Endothelial cell of umbilical vein (primary cell): ENCODE data around the gene RIMBP2. TPM values are rescaled to one million over a fixed set of nuclear protein-coding genes. Genes with fewer than 3 reads are reported as not detected.

Experiments
- BruUV-seq: library from RNA; stranded (reverse); fragments of 400-500 nt; replicated peaks from 2 replicates; lab custom pipeline; 2021; lab: Mats Ljungman, UMichigan
- CTCF ChIA-PET: fragments of 300-600, 350-600 bp; sonication (Branson Sonifier 250); formaldehyde crosslinking; loops from one replicate; lab custom pipeline; 2021; ENCODE audit warnings: antibody characterized with exemption, inconsistent platforms; lab: Charles Lee
- POLR2A ChIA-PET: fragments of 300-600, 350-600 bp; sonication (Branson Sonifier 250); formaldehyde crosslinking; loops from one replicate; lab custom pipeline; 2021; ENCODE audit warnings: antibody characterized with exemption, inconsistent platforms; lab: Charles Lee
- DNase-seq: peaks from one replicate; pipeline ENCODE4 v3.0.0-alpha.2; 2011; ENCODE audit warnings: low read depth, low spot score
- FAIRE-seq: peaks from 2 replicates; lab custom pipeline; 2011; peaks lifted over from hg19 to GRCh38; lab: Jason Lieb, UNC
- H2AFZ ChIP-seq: 2 replicates; pipeline ENCODE4 v1.6.0; 2012; ENCODE audit warnings: low read depth, low read length, control low read depth, inconsistent platforms
- H3K27ac ChIP-seq: 2 replicates; pipeline ENCODE4 v1.5.1; 2011; ENCODE audit warnings: low read depth, mild to moderate bottlenecking, control low read depth, low read length, moderate library complexity; ENCODE audit not compliant: insufficient read depth
- H3K27me3 ChIP-seq, 2 experiments: 2 replicates each; pipeline versions ENCODE4 v1.6.0 to v1.6.1; 2011; ENCODE audit warnings: low read length in 2 of 2, mixed read lengths in 1 of 2; ENCODE audit not compliant: control insufficient read depth in 2 of 2, insufficient read depth in 2 of 2
- H3K36me3 ChIP-seq, 2 experiments: 2 replicates in 1 of 2; 3 replicates in 1 of 2; pipeline ENCODE4 v1.5.1; 2011; ENCODE audit warnings: low read length in 2 of 2, mild to moderate bottlenecking in 1 of 2, moderate library complexity in 1 of 2; ENCODE audit not compliant: control insufficient read depth in 2 of 2, insufficient read depth in 2 of 2; ENCODE audit errors: extremely low read depth in 1 of 2
- H3K4me1 ChIP-seq: 3 replicates; pipeline ENCODE4 v1.5.1; 2011; ENCODE audit warnings: mild to moderate bottlenecking, low read length; ENCODE audit not compliant: control insufficient read depth, insufficient read depth; ENCODE audit errors: extremely low read depth
- H3K4me2 ChIP-seq: 2 replicates; pipeline ENCODE4 v1.6.1; 2011; ENCODE audit warnings: low read length, control low read depth, mixed read lengths; ENCODE audit not compliant: insufficient read depth
- H3K4me3 ChIP-seq, 3 experiments: fragments of 200-600 bp in 1 of 3; sonication (generic), shearing (Covaris generic) in 1 of 3; replicated peaks in 1 of 3; 2 replicates each; pipeline ENCODE4 v1.5.1; 2011 to 2016; ENCODE audit warnings: control low read depth in 3 of 3, low read length in 3 of 3, mild to moderate bottlenecking in 2 of 3, inconsistent platforms in 1 of 3, low read depth in 1 of 3, moderate library complexity in 1 of 3; ENCODE audit not compliant: insufficient read depth in 1 of 3
- H3K79me2 ChIP-seq: 2 replicates; pipeline ENCODE4 v1.6.0; 2012; ENCODE audit warnings: low read length, inconsistent platforms; ENCODE audit not compliant: control insufficient read depth, insufficient read depth
- H3K9ac ChIP-seq: replicated peaks from 2 replicates; pipeline ENCODE3; 2011; ENCODE audit warnings: low read length, control low read depth; ENCODE audit not compliant: insufficient read depth; ENCODE audit errors: extremely low read depth
- H3K9me1 ChIP-seq: replicated peaks from 3 replicates; pipeline ENCODE4 v1.6.0; 2011; ENCODE audit warnings: mild to moderate bottlenecking, low read length; ENCODE audit not compliant: control insufficient read depth, insufficient read depth; ENCODE audit errors: extremely low read depth
- H3K9me3 ChIP-seq: replicated peaks from 2 replicates; pipeline ENCODE4 v1.5.1; 2012; ENCODE audit warnings: low read length, inconsistent platforms; ENCODE audit not compliant: control insufficient read depth, insufficient read depth
- H4K20me1 ChIP-seq: replicated peaks from 2 replicates; pipeline ENCODE3; 2011; ENCODE audit warnings: mild to moderate bottlenecking, low read length; ENCODE audit not compliant: control insufficient read depth, insufficient read depth; ENCODE audit errors: extremely low read depth
- CTCF ChIP-seq, 2 donors: IDR thresholded peaks; 1 replicate in 1 of 2; 2 replicates in 1 of 2; pipeline ENCODE4 v1.5.1; 2011; ENCODE audit warnings: low read length in 2 of 2, mild to moderate bottlenecking in 2 of 2, moderate library complexity in 2 of 2, control low read depth in 1 of 2, inconsistent platforms in 1 of 2, low read depth in 1 of 2; ENCODE audit not compliant: insufficient read depth in 1 of 2; ENCODE audit errors: extremely low read depth in 1 of 2
- EZH2 ChIP-seq: IDR thresholded peaks from 2 replicates; pipeline ENCODE4 v1.6.1; 2012; ENCODE audit warnings: borderline replicate concordance, low read depth, mild to moderate bottlenecking, moderate library complexity, low read length, inconsistent platforms; ENCODE audit not compliant: severe bottlenecking
- FOS ChIP-seq: IDR thresholded peaks from 2 replicates; pipeline ENCODE4 v1.6.1; 2011; ENCODE audit warnings: mild to moderate bottlenecking, low read length, moderate library complexity, borderline replicate concordance; ENCODE audit not compliant: insufficient read depth
- GATA2 ChIP-seq: IDR thresholded peaks from 2 replicates; pipeline ENCODE4 v1.7.0; 2011; ENCODE audit warnings: low read depth, mild to moderate bottlenecking, moderate library complexity, mixed read lengths, low read length; ENCODE audit not compliant: insufficient read length, insufficient read depth
- JUN ChIP-seq: IDR thresholded peaks from 2 replicates; pipeline ENCODE4 v1.6.1; 2011; ENCODE audit warnings: borderline replicate concordance, low read depth; ENCODE audit not compliant: insufficient read length, insufficient read depth
- MAX ChIP-seq: IDR thresholded peaks from 2 replicates; pipeline ENCODE4 v1.6.1; 2011; ENCODE audit not compliant: insufficient read depth, insufficient read length
- MYC ChIP-seq: IDR thresholded peaks from one replicate; pipeline ENCODE4 v1.6.1; 2011; ENCODE audit warnings: mild to moderate bottlenecking, low read depth, low read length
- POLR2A ChIP-seq: IDR thresholded peaks from 2 replicates; pipeline ENCODE4 v1.6.1; 2012; ENCODE audit warnings: low read depth, mild to moderate bottlenecking, control low read depth, low read length
- POLR2AphosphoS5 ChIP-seq: IDR thresholded peaks from 2 replicates; pipeline ENCODE4 v1.6.1; 2012; ENCODE audit warnings: low read depth, mild to moderate bottlenecking, control low read depth, low read length, moderate library complexity; ENCODE audit not compliant: insufficient read depth
- dilution Hi-C: fragments of 300-500 bp; cut with MboI; formaldehyde crosslinking; loops from one replicate; pipeline ENCODE4 v1.15.0; 2019; ENCODE audit warnings: low sequenced_read_pairs; ENCODE audit not compliant: extremely low pct_ligation_motif_present
- intact Hi-C: fragments of 100-400 bp; cut with micrococcal nuclease; formaldehyde crosslinking; loops from one replicate; pipeline ENCODE4 v1.10.0; 2022
- polyA plus RNA-seq, 4 experiments: library from polyadenylated mRNA; depleted of rRNA in 3 of 4; stranded (reverse) in 3 of 4; unstranded in 1 of 4; fragments of >200 nt; gene quantifications; 2 replicates each; pipeline versions ENCODE4 v1.2.1 to v1.2.3, GENCODE V29; 2011 to 2012; ENCODE audit warnings: missing spikeins in 1 of 4
- total RNA-seq: library from RNA; stranded (reverse); gene quantifications from 2 replicates; pipeline ENCODE4 v1.2.3, GENCODE V29; 2021

Gene RIMBP2
- total and polyA plus RNA-seq, 2 donors (not counting 3 experiments of a cell fraction or from before 2014, with no cell fraction given) = 0.04 TPM; not detected in 1

GRCh38 chr12:130704606-130705005 is 11.5 kb downstream of the RIMBP2 start:
- BruUV-seq = no TSS peak
- Histone ChIP-seq H3K4me3 (no peak overlapping the region), H3K27me3 (no peaks in the 10 kb centered on the region), H2AFZ (no peak overlapping the region), H4K20me1 (no peaks in the 10 kb centered on the region), H3K36me3 (no peaks in the 10 kb centered on the region), H3K79me2 (no peaks in the 10 kb centered on the region), H3K4me1 (no peaks in the 10 kb centered on the region), H3K9me1 (no peaks in the 10 kb centered on the region), H3K9me3 (peaks cover 3% of the 10 kb centered on the region), H3K4me2 (no peak overlapping the region), H3K9ac (no peak overlapping the region), H3K27ac (no peak overlapping the region)
- FAIRE-seq (no peak), DNase-seq (no peak)
- ChIA-PET POLR2A (no interaction called here), CTCF (no interaction called here)
- intact Hi-C loops = no loop called here
- dilution Hi-C loops = no loop called here
- TF ChIP-seq FOS (no peak), POLR2AphosphoS5 (no peak), CTCF (IDR thresholded peaks at IDR 0.05; ENCODE audit: extremely low read depth in 1 of 2, insufficient read depth in 1 of 2, low read depth in 1 of 2, low read length in 2 of 2) (no peak), JUN (no peak), GATA2 (no peak), POLR2A (no peak), MYC (no peak), EZH2 (no peak), MAX (no peak)
